Thoracic aorta (tissue), 2 donors: ENCODE measurements around the gene OCA2. TPM values are rescaled to one million over a fixed set of nuclear protein-coding genes. Genes with fewer than 3 reads are reported as not detected.
A peak's percentile ranks its signal among the peaks of the same experiment; 100 is the strongest.

Experiments used
- ATAC-seq: fragments of 150-250 bp; one replicate; pipeline ENCODE4 v1.8.0; 2017; ENCODE audit warnings: low read depth; ENCODE audit not compliant: insufficient number of reproducible peaks, low FRiP score
- DNase-seq: peaks from one replicate; pipeline ENCODE4 v3.0.0-alpha.2; 2020; ENCODE audit warnings: low spot score
- H3K27ac ChIP-seq, 2 donors: fragments of 200-600 bp; sonication (generic); 1 replicate in 1 of 2; 2 replicates in 1 of 2; pipeline ENCODE4 v1.5.1; 2016; ENCODE audit warnings: mild to moderate bottlenecking in 2 of 2, moderate library complexity in 2 of 2
- H3K27me3 ChIP-seq: fragments of 200-600 bp; sonication (generic); replicated peaks from 2 replicates; pipeline ENCODE4 v1.6.0; 2016; ENCODE audit warnings: mild to moderate bottlenecking; ENCODE audit not compliant: insufficient read depth
- H3K36me3 ChIP-seq: fragments of 200-600 bp; sonication (generic); one replicate; pipeline ENCODE4 v1.5.1; 2016
- H3K4me1 ChIP-seq, 2 donors: fragments of 200-600 bp; sonication (generic); 1 replicate in 1 of 2; 2 replicates in 1 of 2; pipeline versions ENCODE4 v1.5.1 to v1.6.0; 2016; ENCODE audit warnings: low read depth in 2 of 2, mild to moderate bottlenecking in 1 of 2; ENCODE audit not compliant: control insufficient read depth in 1 of 2
- H3K4me3 ChIP-seq: fragments of 200-600 bp; sonication (generic); 2 replicates; pipeline ENCODE4 v1.5.1; 2016; ENCODE audit warnings: mild to moderate bottlenecking
- H3K9me3 ChIP-seq: fragments of 200-600 bp; sonication (generic); 2 replicates; pipeline ENCODE4 v1.5.1; 2016
- total RNA-seq, 2 donors: library from RNA; depleted of rRNA; stranded (reverse); fragments of >200 nt; gene quantifications; one replicate each; pipeline versions ENCODE4 v1.1.0 to v1.2.3, GENCODE V29; 2016
- TF ChIP-seq, protein P1 (sequence below): fragments of 200-600 bp; sonication (generic); IDR thresholded peaks from one replicate; pipeline ENCODE4 v1.5.1; 2019; ENCODE audit warnings: antibody characterized with exemption

OCA2 gene
- total RNA-seq, 2 donors from 2014 or later = 8.0 to 14.8 TPM

DNA sequence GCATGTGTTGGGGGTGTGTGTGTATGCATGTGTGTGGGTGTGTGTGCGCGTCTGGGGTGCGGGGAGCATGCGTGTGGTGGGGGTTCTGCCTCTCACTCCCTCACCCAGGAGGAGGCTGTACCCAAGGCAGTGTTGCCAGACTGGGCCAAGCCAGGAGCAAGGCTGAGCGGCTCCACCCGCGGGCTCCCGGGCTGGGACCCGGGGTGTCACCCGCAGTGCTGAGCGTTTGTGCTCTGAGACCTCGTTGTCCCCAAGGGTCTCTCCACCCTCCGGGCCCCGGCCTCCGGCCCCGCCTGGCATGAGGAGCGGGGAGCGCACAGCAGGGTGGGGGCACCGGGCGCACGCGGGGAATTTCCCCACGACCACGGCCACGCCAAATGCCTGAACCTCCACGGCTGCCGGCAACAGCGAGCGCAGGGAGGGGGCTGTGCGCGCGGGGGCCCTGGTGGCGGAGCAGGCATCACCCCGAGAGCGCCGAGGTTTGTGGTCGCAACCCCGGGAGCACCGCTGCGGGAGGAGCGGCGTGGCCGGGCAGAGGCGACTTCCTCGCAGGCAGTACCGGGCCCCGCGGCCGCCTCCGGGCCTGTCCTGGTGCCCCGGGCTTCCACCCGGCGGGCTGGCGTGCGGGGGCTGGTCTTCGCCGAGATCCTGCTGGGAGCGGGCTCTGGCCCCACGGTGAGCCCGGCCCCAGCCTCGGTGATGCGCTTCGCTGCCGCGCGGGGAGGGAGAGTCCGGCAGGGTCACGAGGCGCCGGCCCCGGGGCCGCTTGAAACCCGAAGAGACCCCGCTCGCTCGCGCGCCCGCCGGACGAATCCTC is 7.4 kb upstream of the OCA2 start:
- DNase-seq (no peak), ATAC-seq (peak; percentile 36)
- Histone ChIP-seq H3K27ac (peak overlapping the region; percentile 45 to 90), H3K27me3 (no peaks in the 10 kb centered on the region), H3K9me3 (no peaks in the 10 kb centered on the region), H3K4me1 (peaks cover 9 to 43% of the 10 kb centered on the region in 2 donors), H3K36me3 (peaks cover under 1% of the 10 kb centered on the region), H3K4me3 (peak overlapping the region; percentile 80)
- TF ChIP-seq, protein P1, sequence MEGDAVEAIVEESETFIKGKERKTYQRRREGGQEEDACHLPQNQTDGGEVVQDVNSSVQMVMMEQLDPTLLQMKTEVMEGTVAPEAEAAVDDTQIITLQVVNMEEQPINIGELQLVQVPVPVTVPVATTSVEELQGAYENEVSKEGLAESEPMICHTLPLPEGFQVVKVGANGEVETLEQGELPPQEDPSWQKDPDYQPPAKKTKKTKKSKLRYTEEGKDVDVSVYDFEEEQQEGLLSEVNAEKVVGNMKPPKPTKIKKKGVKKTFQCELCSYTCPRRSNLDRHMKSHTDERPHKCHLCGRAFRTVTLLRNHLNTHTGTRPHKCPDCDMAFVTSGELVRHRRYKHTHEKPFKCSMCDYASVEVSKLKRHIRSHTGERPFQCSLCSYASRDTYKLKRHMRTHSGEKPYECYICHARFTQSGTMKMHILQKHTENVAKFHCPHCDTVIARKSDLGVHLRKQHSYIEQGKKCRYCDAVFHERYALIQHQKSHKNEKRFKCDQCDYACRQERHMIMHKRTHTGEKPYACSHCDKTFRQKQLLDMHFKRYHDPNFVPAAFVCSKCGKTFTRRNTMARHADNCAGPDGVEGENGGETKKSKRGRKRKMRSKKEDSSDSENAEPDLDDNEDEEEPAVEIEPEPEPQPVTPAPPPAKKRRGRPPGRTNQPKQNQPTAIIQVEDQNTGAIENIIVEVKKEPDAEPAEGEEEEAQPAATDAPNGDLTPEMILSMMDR = no peak

DNA sequence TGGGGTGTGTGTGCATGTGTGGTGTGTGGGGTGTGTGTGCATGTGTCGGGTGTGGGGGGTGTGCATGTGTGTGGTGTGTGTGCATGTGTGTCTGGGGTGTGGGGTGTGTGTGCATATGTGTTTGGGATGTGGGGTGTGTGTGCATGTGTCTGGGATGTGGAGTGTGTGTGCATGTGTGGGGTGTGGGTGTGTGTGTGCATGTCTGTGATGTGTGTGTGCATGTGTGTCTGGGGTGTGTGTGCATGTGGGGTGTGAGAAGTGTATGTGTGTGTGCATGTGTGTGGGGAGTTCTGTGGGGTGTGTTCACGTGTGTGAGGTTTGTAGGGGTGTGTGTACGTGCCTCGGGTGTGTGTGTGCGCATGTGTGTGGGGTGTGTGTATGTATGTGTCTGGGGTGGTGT is 6.7 kb upstream of the OCA2 start:
- TF ChIP-seq, protein P1 = no peak
- ATAC-seq (no peak), DNase-seq (no peak)
- Histone ChIP-seq H3K4me1 (peaks cover 9 to 36% of the 10 kb centered on the region in 2 donors), H3K9me3 (no peaks in the 10 kb centered on the region), H3K4me3 (no peak overlapping the region), H3K36me3 (no peaks in the 10 kb centered on the region), H3K27ac (no peak overlapping the region), H3K27me3 (no peaks in the 10 kb centered on the region)

DNA sequence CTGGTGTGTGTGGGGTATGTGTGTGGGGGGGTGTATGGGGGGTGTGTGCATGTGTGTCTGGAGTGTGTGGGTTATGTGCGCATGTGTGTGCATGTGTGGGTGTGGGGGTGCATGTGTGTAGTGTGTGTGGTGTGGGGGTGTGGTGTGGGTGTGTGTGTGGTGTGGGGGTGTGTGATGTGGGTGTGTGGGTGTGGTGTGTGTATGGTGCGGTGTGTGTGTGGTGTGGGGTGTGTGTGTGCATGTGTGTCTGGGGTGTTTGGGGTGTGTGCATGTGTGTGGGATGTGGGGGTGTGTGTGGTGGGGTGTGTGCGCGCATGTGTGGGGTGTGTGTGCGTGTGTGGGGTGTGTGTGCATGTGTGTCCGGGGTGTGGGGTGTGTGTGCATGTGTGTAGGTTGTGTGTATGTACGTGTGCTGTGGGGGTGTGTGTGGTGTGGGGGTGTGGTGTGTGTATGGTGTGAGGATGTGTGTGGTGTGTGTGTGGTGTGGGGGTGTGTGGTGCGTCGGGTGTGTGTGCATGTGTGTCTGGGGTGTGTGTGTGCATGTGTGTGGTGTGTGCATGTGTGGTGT is 6.2 kb upstream of the OCA2 start:
- H3K4me3 ChIP-seq = no peak overlapping the region
- H3K27ac ChIP-seq = no peak overlapping the region
- H3K9me3 ChIP-seq = no peaks in the 10 kb centered on the region
- no peaks in the 10 kb centered on the region for H3K27me3 ChIP-seq
- ATAC-seq (no peak), DNase-seq (no peak)
- TF ChIP-seq, protein P1 = no peak
- no peaks in the 10 kb centered on the region for H3K36me3 ChIP-seq
- peaks cover 9 to 33% of the 10 kb centered on the region in 2 donors for H3K4me1 ChIP-seq

DNA sequence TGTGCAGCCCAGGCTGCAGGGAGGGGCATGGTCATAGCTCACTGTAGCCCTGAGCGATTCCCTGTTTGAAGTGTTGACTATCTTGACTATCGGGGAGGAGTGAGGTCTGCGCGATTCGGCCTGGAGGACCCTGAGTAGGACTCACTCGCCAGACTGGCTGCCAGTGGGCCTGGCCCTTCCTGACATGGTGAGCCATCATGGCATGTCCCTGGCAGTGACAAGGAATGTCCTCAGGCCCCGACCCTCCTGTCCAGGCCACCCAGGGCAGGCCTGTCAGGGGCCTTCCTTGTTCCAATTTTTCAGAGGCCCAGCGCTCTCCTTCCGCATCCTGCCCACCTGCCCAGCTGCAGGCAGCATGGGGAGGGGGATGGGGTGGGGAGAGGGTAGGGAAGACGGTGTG is 5.2 kb upstream of the OCA2 start:
- Histone ChIP-seq H3K4me1 (peaks cover 9 to 31% of the 10 kb centered on the region in 2 donors), H3K36me3 (no peaks in the 10 kb centered on the region), H3K4me3 (no peak overlapping the region), H3K27me3 (no peaks in the 10 kb centered on the region), H3K9me3 (no peaks in the 10 kb centered on the region), H3K27ac (no peak overlapping the region)
- TF ChIP-seq, protein P1 = no peak
- ATAC-seq (no peak), DNase-seq (no peak)

DNA sequence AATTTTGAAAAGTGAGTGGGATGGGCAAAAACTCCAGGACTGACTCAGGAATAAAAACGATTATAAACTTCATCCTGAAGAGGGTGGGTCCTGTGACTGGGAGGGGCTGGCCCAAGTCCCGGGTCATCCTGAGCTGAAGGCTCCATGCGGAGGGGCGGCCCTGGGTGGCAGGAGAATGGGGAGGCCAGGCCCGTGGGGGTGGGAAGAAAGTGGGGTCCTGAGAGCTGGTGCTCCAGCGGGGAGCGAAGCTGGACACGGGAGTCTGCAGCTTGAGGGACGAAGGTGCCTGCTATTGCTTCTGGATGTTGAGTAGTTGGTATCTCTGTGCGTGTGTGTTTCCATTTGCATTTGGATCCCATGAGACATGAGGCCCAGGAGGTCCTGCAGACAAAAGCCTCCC is 4.7 kb upstream of the OCA2 start:
- Histone ChIP-seq H3K4me3 (no peak overlapping the region), H3K27ac (no peak overlapping the region), H3K27me3 (no peaks in the 10 kb centered on the region), H3K36me3 (no peaks in the 10 kb centered on the region), H3K4me1 (peaks cover 10 to 29% of the 10 kb centered on the region in 2 donors), H3K9me3 (no peaks in the 10 kb centered on the region)
- TF ChIP-seq, protein P1 = no peak
- ATAC-seq (no peak), DNase-seq (no peak)
